H9 (cell line): ENCODE data around the gene GLI2. TPM values are rescaled to one million over a fixed set of nuclear protein-coding genes. Genes with fewer than 3 reads are reported as not detected.

ENCODE experiments used
- DNase-seq: peaks from one replicate; pipeline ENCODE4 v3.0.0-alpha.2; 2017
- H2AFZ ChIP-seq: one replicate; pipeline ENCODE4 v1.6.1; 2013; ENCODE audit warnings: mild to moderate bottlenecking, low read length, control low read depth, moderate library complexity
- H2AK5ac ChIP-seq: 2 replicates; pipeline ENCODE4 v1.6.1; 2013; ENCODE audit warnings: low read length, control low read depth, mixed read lengths; ENCODE audit not compliant: insufficient read length
- H2BK120ac ChIP-seq: one replicate; pipeline ENCODE4 v1.6.1; 2013; ENCODE audit warnings: low read depth, mild to moderate bottlenecking, low read length, control low read depth, inconsistent platforms; ENCODE audit not compliant: poor library complexity, severe bottlenecking
- H2BK12ac ChIP-seq: 2 replicates; pipeline ENCODE4 v1.6.1; 2013; ENCODE audit warnings: low read length, control low read depth, mixed read lengths, low read depth; ENCODE audit not compliant: insufficient read length
- H2BK15ac ChIP-seq: 2 replicates; pipeline ENCODE4 v1.6.1; 2013; ENCODE audit warnings: low read depth, low read length, control low read depth
- H2BK20ac ChIP-seq: one replicate; pipeline ENCODE4 v1.6.1; 2013; ENCODE audit warnings: low read depth, mild to moderate bottlenecking, low read length, control low read depth, inconsistent platforms; ENCODE audit not compliant: poor library complexity, severe bottlenecking
- H2BK5ac ChIP-seq: 2 replicates; pipeline ENCODE4 v1.6.1; 2013; ENCODE audit warnings: low read length, control low read depth, mixed read lengths; ENCODE audit not compliant: insufficient read length
- H3K14ac ChIP-seq: 2 replicates; pipeline ENCODE4 v1.6.1; 2013; ENCODE audit warnings: low read length, control low read depth; ENCODE audit not compliant: insufficient read depth
- H3K18ac ChIP-seq: 2 replicates; pipeline ENCODE4 v1.6.1; 2013; ENCODE audit warnings: low read depth, mild to moderate bottlenecking, mixed read lengths, low read length, control low read depth; ENCODE audit not compliant: insufficient read length
- H3K23ac ChIP-seq: 2 replicates; pipeline ENCODE4 v1.6.1; 2013; ENCODE audit warnings: low read length, control low read depth, mixed read lengths, low read depth; ENCODE audit not compliant: insufficient read length
- H3K23me2 ChIP-seq: 2 replicates; pipeline ENCODE4 v1.6.1; 2013; ENCODE audit warnings: low read depth, mild to moderate bottlenecking, mixed read lengths, low read length, control low read depth; ENCODE audit not compliant: insufficient read length, poor library complexity, severe bottlenecking
- H3K27ac ChIP-seq: 2 replicates; pipeline ENCODE4 v1.5.1; 2013; ENCODE audit warnings: low read length, control low read depth, mixed read lengths, low read depth; ENCODE audit not compliant: insufficient read length
- H3K27me3 ChIP-seq: 2 replicates; pipeline ENCODE4 v1.6.1; 2013; ENCODE audit warnings: low read length, control low read depth, inconsistent platforms; ENCODE audit not compliant: insufficient read depth
- H3K4ac ChIP-seq: 2 replicates; pipeline ENCODE4 v1.6.1; 2013; ENCODE audit warnings: low read depth, mild to moderate bottlenecking, control low read depth, inconsistent platforms, low read length, moderate library complexity
- H3K4me1 ChIP-seq: 2 replicates; pipeline ENCODE4 v1.6.1; 2013; ENCODE audit warnings: low read length, control low read depth, inconsistent platforms; ENCODE audit not compliant: insufficient read depth
- H3K4me2 ChIP-seq: 2 replicates; pipeline ENCODE4 v1.6.1; 2013; ENCODE audit warnings: low read length, control low read depth, mixed read lengths; ENCODE audit not compliant: insufficient read length, insufficient read depth
- H3K56ac ChIP-seq: 2 replicates; pipeline ENCODE4 v1.6.1; 2013; ENCODE audit warnings: low read depth, mild to moderate bottlenecking, mixed read lengths, low read length, control low read depth; ENCODE audit not compliant: insufficient read length
- H3K79me1 ChIP-seq: 2 replicates; pipeline ENCODE4 v1.6.1; 2013; ENCODE audit warnings: low read depth, mild to moderate bottlenecking, moderate library complexity, low read length, control low read depth, inconsistent platforms; ENCODE audit not compliant: insufficient read depth, poor library complexity, severe bottlenecking
- H3K79me2 ChIP-seq: 2 replicates; pipeline ENCODE4 v1.6.1; 2013; ENCODE audit warnings: low read length, control low read depth, inconsistent platforms; ENCODE audit not compliant: insufficient read depth
- H3K9ac ChIP-seq: 2 replicates; pipeline ENCODE4 v1.6.1; 2013; ENCODE audit warnings: low read length, control low read depth, mixed read lengths; ENCODE audit not compliant: insufficient read length; ENCODE audit errors: extremely low read depth
- H3K9me3 ChIP-seq: one replicate; pipeline ENCODE4 v1.6.1; 2013; ENCODE audit warnings: low read depth, low read length, inconsistent platforms; ENCODE audit not compliant: control insufficient read depth
- H3T11ph ChIP-seq: one replicate; pipeline ENCODE4 v1.6.1; 2013; ENCODE audit warnings: mild to moderate bottlenecking, low read length, control low read depth, inconsistent platforms
- H4K20me1 ChIP-seq: one replicate; pipeline ENCODE4 v1.6.1; 2013; ENCODE audit not compliant: control insufficient read depth, insufficient read length, insufficient read depth
- H4K5ac ChIP-seq: 2 replicates; pipeline ENCODE4 v1.6.1; 2013; ENCODE audit warnings: low read depth, mild to moderate bottlenecking, mixed read lengths, low read length, control low read depth; ENCODE audit not compliant: insufficient read length
- H4K8ac ChIP-seq: replicated peaks from 2 replicates; pipeline ENCODE4 v1.6.1; 2013; ENCODE audit warnings: low read length, control low read depth, mixed read lengths, low read depth; ENCODE audit not compliant: insufficient read length
- H4K91ac ChIP-seq: 2 replicates; pipeline ENCODE4 v1.6.1; 2013; ENCODE audit warnings: low read depth, mild to moderate bottlenecking, moderate library complexity, mixed read lengths, low read length, control low read depth; ENCODE audit not compliant: insufficient read length
- H3K27ac Mint-ChIP-seq, 3 experiments: 2 replicates in 2 of 3; 3 replicates in 1 of 3; pipeline ENCODE4 v1.8.0; 2020 to 2021; ENCODE audit warnings: mixed read lengths in 3 of 3, mild to moderate bottlenecking in 1 of 3, moderate library complexity in 1 of 3
- H3K27me3 Mint-ChIP-seq: 2 replicates; pipeline ENCODE4 v1.8.0; 2021; ENCODE audit warnings: low read depth, mild to moderate bottlenecking, moderate library complexity, mixed read lengths
- H3K36me3 Mint-ChIP-seq, 3 experiments: 2 replicates in 2 of 3; 3 replicates in 1 of 3; pipeline ENCODE4 v1.8.0; 2020 to 2021; ENCODE audit warnings: low read depth in 3 of 3, mixed read lengths in 3 of 3; ENCODE audit not compliant: insufficient read depth in 1 of 3
- H3K4me1 Mint-ChIP-seq, 2 experiments: 2 replicates each; pipeline ENCODE4 v1.8.0; 2020; ENCODE audit warnings: mixed read lengths in 2 of 2
- H3K4me3 Mint-ChIP-seq, 2 experiments: 2 replicates in 1 of 2; 3 replicates in 1 of 2; pipeline ENCODE4 v1.8.0; 2020 to 2021; ENCODE audit warnings: mild to moderate bottlenecking in 2 of 2, mixed read lengths in 2 of 2, moderate library complexity in 1 of 2
- H3K9me3 Mint-ChIP-seq, 2 experiments: 2 replicates in 1 of 2; 3 replicates in 1 of 2; pipeline ENCODE4 v1.8.0; 2020; ENCODE audit warnings: mild to moderate bottlenecking in 2 of 2, mixed read lengths in 2 of 2, moderate library complexity in 1 of 2
- WGBS: extraction: QIAGEN DNeasy Blood & Tissue Kit; methylation state at CpG from one replicate; pipeline ENCODE4 v1.1.7; 2013; ENCODE audit warnings: missing lambda C conversion rate, low lambda C conversion rate, mixed read lengths; ENCODE audit not compliant: insufficient read length; ENCODE audit errors: extremely low coverage; 5-methylcytosine and 5-hydroxymethylcytosine counted together
- total RNA-seq: library from RNA; stranded (reverse); gene quantifications from 2 replicates; pipeline ENCODE4 v1.2.1, GENCODE V29; 2021
- TF ChIP-seq, protein P1 (sequence below): fragments of 200-600 bp; sonication (generic); conservative IDR thresholded peaks from 3 replicates; pipeline ENCODE4 v1.8.0; 2021; ENCODE audit warnings: antibody characterized with exemption, mild to moderate bottlenecking

The GLI2 gene
- total RNA-seq, 1 experiment from 2014 or later, result 56.7 TPM

DNA sequence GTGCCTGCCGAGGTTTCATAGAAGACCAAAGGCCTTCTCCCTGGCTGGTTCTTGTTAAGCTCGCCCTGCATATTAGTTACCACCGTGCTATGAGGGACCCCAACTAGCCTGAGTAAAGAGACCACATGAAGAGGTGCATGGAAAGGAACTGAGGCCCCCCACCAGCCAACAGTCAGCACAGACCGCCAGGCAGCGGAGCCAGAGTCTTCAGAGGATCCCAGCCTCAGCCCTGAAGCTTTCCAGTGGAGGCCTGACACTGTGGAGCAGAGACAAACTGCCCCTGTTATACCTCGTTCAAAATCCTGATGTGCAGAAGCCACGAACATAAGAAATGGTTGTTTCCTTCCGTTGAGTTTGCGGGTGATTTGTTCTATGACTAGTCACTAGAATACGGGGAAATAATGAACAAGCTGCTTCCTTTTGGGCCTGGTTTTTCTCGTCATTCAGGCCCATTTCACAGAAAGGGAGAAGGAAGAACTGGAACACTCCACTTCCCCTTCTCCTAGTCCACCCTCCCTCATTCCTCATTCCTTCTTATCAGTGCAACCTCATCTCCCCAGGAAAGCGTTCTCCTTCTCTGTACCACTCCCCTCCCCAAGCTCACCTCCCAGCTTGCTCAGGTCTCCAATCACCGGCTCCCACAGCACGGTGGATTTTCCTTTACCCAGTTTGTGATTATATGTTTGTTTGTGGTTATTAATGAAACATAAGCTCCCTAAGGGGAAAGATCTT lies 3.0 kb upstream of the GLI2 start:
- Histone ChIP-seq H4K91ac (no peak overlapping the region), H4K20me1 (no peaks in the 10 kb centered on the region), H3K79me1 (no peaks in the 10 kb centered on the region), H3K9ac (no peak overlapping the region), H3K56ac (no peak overlapping the region), H3K23me2 (peaks cover 17% of the 10 kb centered on the region), H2AK5ac (no peak overlapping the region), H4K8ac (no peak overlapping the region), H4K5ac (no peak overlapping the region), H3K4ac (no peak overlapping the region), H3K4me1 (peaks cover 2% of the 10 kb centered on the region; the same call in 1 of the 2 replicates), H3K9me3 (no peaks in the 10 kb centered on the region), H2BK15ac (no peak overlapping the region), H3K79me2 (no peaks in the 10 kb centered on the region), H2BK5ac (no peak overlapping the region), H2BK12ac (no peak overlapping the region), H3K27ac (no peak overlapping the region), H3T11ph (no peak overlapping the region), H3K14ac (no peak overlapping the region), H3K27me3 (no peaks in the 10 kb centered on the region), H2BK20ac (no peak overlapping the region), H2BK120ac (no peak overlapping the region), H3K18ac (no peak overlapping the region), H3K4me2 (no peak overlapping the region), H3K23ac (no peak overlapping the region), H2AFZ (no peak overlapping the region)
- Mint-ChIP-seq H3K4me1 (peaks cover 24 to 26% of the 10 kb centered on the region in 2 experiments), H3K27ac (no peak overlapping the region), H3K36me3 (peaks cover 2 to 18% (median 14%) of the 10 kb centered on the region in 3 experiments; a peak in 6 of 7 replicates), H3K4me3 (no peak overlapping the region), H3K27me3 (peaks cover 39% of the 10 kb centered on the region), H3K9me3 (no peaks in the 10 kb centered on the region)
- no peak for DNase-seq
- TF ChIP-seq, protein P1, sequence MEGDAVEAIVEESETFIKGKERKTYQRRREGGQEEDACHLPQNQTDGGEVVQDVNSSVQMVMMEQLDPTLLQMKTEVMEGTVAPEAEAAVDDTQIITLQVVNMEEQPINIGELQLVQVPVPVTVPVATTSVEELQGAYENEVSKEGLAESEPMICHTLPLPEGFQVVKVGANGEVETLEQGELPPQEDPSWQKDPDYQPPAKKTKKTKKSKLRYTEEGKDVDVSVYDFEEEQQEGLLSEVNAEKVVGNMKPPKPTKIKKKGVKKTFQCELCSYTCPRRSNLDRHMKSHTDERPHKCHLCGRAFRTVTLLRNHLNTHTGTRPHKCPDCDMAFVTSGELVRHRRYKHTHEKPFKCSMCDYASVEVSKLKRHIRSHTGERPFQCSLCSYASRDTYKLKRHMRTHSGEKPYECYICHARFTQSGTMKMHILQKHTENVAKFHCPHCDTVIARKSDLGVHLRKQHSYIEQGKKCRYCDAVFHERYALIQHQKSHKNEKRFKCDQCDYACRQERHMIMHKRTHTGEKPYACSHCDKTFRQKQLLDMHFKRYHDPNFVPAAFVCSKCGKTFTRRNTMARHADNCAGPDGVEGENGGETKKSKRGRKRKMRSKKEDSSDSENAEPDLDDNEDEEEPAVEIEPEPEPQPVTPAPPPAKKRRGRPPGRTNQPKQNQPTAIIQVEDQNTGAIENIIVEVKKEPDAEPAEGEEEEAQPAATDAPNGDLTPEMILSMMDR, result no peak
- WGBS, result no CpG with 5 or more reads among the region's 14 CpGs
